ENCODE data around the gene XAGE1B. TPM values are rescaled to one million over a fixed set of nuclear protein-coding genes. Genes with fewer than 3 reads are reported as not detected.
"Not testable (repeated sequence)": the region's sequence is repeated elsewhere in the genome, so short reads cannot be mapped to it uniquely, and the experiment has no call there.

The XAGE1B gene
- total RNA-seq, 1 donor from 2014 or later = not detected

GRCh38 chrX:52504551-52504950 is 12.3 kb downstream of the XAGE1B start:
- Mint-ChIP-seq H3K4me1 (no peaks in the 10 kb centered on the region), H3K36me3 (no peaks in the 10 kb centered on the region), H3K27me3 (ENCODE audit: low read depth) (peaks cover 3% of the 10 kb centered on the region), H3K4me3 (no peak overlapping the region), H3K27ac (no peak overlapping the region), H3K9me3 (peaks cover 30% of the 10 kb centered on the region)
- no peak for DNase-seq (ENCODE audit: low spot score in 2 of 2, unreplicated experiment in 2 of 2)
- no peak for TF ChIP-seq CTCF (IDR thresholded peaks at IDR 0.05; ENCODE audit: unreplicated experiment)

- H3K9me3 Mint-ChIP-seq = peaks cover 10% of the 10 kb centered on the region
- not testable (repeated sequence) for H3K4me1 Mint-ChIP-seq; DNase-seq (ENCODE audit: low spot score in 2 of 2, unreplicated experiment in 2 of 2); H3K27ac Mint-ChIP-seq; H3K4me3 Mint-ChIP-seq; H3K36me3 Mint-ChIP-seq; H3K27me3 Mint-ChIP-seq (ENCODE audit: low read depth)
These were observed 15.5 kb downstream of the XAGE1B start for GRCh38 chrX:52501362-52501761.

- H3K4me3 Mint-ChIP-seq = not testable (repeated sequence)
These were observed 20.5 kb downstream of the XAGE1B start for GRCh38 chrX:52496419-52496772.

GRCh38 chrX:52495545-52496418 is 21.1 kb downstream of the XAGE1B start, which contains the start of gene XAGE1A:
Gene XAGE1A (plus strand): TSS chrX:52495808. CDS start chrX:52497362, 1,554 bp downstream.
- H3K9me3 Mint-ChIP-seq; DNase-seq (ENCODE audit: low spot score in 2 of 2, unreplicated experiment in 2 of 2); H3K36me3 Mint-ChIP-seq; H3K27me3 Mint-ChIP-seq (ENCODE audit: low read depth); H3K4me3 Mint-ChIP-seq; H3K27ac Mint-ChIP-seq; H3K4me1 Mint-ChIP-seq: not testable (repeated sequence)

More at GRCh38 chrX:52496419-52496772, 20.5 kb downstream of the XAGE1B start:
- H3K27me3 Mint-ChIP-seq (ENCODE audit: low read depth); H3K27ac Mint-ChIP-seq; DNase-seq (ENCODE audit: low spot score in 2 of 2, unreplicated experiment in 2 of 2); H3K4me1 Mint-ChIP-seq; H3K36me3 Mint-ChIP-seq; H3K9me3 Mint-ChIP-seq: not testable (repeated sequence)

- not testable (repeated sequence) for H3K4me3 Mint-ChIP-seq; H3K27ac Mint-ChIP-seq; H3K36me3 Mint-ChIP-seq; H3K27me3 Mint-ChIP-seq (ENCODE audit: low read depth); DNase-seq (ENCODE audit: low spot score in 2 of 2, unreplicated experiment in 2 of 2); H3K4me1 Mint-ChIP-seq; H3K9me3 Mint-ChIP-seq
These were observed 45.6 kb downstream of the XAGE1B start for GRCh38 chrX:52471301-52471700.

Other genes with a start within 250 kb of the XAGE1B start
- gene XAGE2, start 148.0 kb downstream of the XAGE1B start, total RNA-seq = 15.3 to 23.0 TPM (median 22.5 TPM) in 3 replicates
- gene XAGE1A, start 21.3 kb downstream of the XAGE1B start, total RNA-seq = not detected in 3 replicates
- not detected in 3 replicates for gene SSX7, start 137.8 kb upstream of the XAGE1B start, total RNA-seq
- gene SSX2, start 190.1 kb upstream of the XAGE1B start, total RNA-seq = not detected in 3 replicates
- gene SSX2B, start 234.2 kb upstream of the XAGE1B start, total RNA-seq = not detected in 3 replicates

Data from mesothelial cell of epicardium (in vitro differentiated cells).